LNCaP clone FGC (cell line): ENCODE data around the gene TCERG1L.

ENCODE experiments used
- DNase-seq: peaks from one replicate; pipeline ENCODE4 v3.0.0-alpha.2; 2011; ENCODE audit warnings: low read depth
- H3K4me3 ChIP-seq: 2 replicates; pipeline ENCODE4 v1.5.1; 2011; ENCODE audit warnings: mild to moderate bottlenecking, low read depth, low read length, control low read depth
- TF ChIP-seq, protein P1 (sequence below): IDR thresholded peaks from 2 replicates; pipeline ENCODE4 v1.5.1; 2012; ENCODE audit warnings: mild to moderate bottlenecking; ENCODE audit not compliant: control insufficient read depth, insufficient read depth; ENCODE audit errors: extremely low read depth

Gene TCERG1L

GRCh38 chr10:131222986-131223385 is 88.5 kb downstream of the TCERG1L start:
- no peak for DNase-seq
- no peak overlapping the region for H3K4me3 ChIP-seq
- TF ChIP-seq, protein P1, sequence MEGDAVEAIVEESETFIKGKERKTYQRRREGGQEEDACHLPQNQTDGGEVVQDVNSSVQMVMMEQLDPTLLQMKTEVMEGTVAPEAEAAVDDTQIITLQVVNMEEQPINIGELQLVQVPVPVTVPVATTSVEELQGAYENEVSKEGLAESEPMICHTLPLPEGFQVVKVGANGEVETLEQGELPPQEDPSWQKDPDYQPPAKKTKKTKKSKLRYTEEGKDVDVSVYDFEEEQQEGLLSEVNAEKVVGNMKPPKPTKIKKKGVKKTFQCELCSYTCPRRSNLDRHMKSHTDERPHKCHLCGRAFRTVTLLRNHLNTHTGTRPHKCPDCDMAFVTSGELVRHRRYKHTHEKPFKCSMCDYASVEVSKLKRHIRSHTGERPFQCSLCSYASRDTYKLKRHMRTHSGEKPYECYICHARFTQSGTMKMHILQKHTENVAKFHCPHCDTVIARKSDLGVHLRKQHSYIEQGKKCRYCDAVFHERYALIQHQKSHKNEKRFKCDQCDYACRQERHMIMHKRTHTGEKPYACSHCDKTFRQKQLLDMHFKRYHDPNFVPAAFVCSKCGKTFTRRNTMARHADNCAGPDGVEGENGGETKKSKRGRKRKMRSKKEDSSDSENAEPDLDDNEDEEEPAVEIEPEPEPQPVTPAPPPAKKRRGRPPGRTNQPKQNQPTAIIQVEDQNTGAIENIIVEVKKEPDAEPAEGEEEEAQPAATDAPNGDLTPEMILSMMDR = no peak

DNA sequence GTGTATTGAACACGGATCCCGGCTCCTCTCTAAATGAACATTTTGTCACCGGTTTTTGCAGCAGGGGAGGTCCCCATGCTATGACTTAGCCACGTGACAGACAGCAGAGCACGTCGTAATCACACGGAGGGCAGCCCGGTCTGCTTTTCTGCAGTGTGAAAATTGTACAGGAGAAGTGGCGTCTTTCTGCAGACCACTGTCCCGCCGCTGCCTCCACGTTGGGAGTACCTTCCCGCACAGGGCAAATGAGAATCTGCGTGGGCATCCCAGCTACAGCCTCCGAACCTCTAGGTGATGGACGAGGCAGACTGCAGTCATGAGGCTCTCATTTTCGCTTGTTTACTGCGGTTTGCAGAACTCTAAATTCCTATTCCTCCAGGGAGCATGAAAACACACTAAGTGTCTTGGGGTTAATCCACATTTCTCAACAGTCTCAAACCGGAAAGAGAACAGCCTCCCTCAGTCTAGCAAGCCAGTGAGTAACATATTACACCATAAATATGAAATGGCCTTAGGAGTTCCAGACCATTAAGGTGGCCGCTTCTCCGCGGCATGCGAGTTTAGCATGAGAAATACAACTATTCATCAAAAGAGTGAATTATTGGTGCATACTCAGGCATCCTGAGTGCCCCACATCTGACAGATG is 89.8 kb downstream of the TCERG1L start:
- TF ChIP-seq, protein P1 = no peak
- no peak overlapping the region for H3K4me3 ChIP-seq
- no peak for DNase-seq

DNA sequence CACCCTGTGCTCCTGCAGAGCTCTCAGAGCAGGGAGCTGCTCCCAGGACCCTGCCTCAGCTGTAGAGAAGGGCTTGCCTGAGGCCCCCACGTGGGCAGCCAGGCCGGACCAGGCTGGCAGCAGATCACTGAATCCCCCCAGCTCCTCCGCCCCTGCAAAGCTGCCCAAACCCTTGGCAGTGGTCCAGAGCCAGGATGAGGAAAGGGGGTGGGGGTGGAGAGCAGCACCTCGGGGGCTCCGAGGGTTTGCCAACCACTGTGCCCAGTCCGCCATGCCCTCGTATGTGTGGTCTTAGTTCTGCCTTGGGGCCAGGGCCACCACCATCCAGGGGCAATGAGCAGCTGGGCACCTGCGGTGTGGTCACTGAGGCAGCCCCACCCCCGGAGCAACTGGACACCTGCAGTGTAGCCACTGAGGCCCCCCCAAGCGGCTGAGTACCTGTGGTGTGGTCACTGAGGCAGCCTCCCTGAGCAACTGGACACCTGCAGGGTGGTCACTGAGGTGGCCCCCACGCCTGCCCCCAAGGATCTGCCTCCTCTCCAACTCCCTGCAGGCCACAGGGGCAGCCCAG is 90.8 kb downstream of the TCERG1L start:
- no peak overlapping the region for H3K4me3 ChIP-seq
- TF ChIP-seq, protein P1 = no peak

DNA sequence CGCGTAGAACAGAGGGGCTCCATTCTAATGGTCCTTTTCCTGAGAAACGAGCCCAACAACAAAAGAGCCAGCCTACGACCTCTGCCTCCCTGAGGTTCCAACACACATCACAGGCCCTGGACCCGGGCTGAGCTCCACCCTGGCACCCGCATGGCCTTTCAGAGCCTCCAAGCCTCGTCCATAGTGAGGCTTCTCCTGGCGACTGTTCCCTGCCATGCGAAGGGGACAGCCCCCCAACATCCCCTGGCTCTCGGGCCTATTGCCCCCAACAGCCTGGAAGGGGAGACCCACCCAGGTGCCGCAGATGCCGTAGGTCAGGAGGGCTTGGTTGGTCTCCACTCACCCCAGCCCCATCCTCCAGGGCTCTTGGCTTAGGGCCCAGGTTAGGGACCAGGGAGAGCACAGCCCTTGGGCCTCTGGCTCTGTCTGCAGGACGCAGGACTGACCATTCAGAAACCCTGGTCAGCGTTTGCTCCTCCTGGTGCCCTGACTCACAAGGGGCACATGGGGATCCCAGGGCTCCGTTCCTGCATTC is 91.5 kb downstream of the TCERG1L start:
- TF ChIP-seq, protein P1 = no peak
- no peak overlapping the region for H3K4me3 ChIP-seq
- no peak for DNase-seq

More for the DNA sequence above, 90.8 kb downstream of the TCERG1L start:
- no peak for DNase-seq

GRCh38 chr10:131219584-131219886 is 92.0 kb downstream of the TCERG1L start:
- TF ChIP-seq, protein P1 = no peak
- no peak for DNase-seq

DNA sequence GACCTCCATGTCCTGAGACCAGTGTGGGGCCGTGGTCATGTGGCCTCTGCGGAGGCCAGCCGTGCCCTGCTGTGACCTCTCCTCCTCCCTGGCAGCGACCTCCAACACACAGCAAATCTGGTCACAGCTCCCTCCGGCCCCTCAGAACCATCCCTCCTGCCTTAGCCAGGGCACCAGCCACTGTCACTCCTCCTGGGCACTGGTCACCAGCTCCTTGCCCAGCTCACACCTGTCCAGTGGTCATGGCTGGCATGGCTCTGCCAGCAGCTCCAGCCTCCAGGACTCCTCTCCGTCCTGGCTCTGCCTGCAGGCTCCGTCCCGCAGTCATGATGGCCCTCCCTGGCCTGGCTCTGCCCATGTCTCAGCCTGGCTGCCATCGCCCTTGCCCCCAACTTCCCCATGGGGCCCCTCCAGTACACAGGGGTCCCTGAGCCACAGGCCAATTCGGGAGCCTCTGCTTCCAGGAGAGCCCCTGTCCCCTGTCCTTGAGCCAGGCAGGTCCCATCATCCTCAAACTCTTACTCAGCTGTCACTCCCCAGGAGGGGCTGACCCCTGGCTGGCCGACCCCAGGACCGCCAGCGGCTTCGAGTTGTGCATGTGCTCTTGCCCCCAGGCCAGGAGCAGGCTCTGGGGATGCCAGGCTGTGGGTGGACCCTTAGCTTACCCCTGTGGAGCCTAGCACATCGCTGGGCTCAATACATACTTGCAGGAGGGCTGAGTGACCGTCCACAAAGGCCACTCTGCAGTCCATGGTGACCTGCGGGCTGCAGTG is 92.5 kb downstream of the TCERG1L start:
- TF ChIP-seq, protein P1 = no peak
- no peak overlapping the region for H3K4me3 ChIP-seq
- DNase-seq = no peak

More at GRCh38 chr10:131219584-131219886, 92.0 kb downstream of the TCERG1L start:
- no peak overlapping the region for H3K4me3 ChIP-seq
